SK-N-SH treated with all-trans-retinoic acid at 6 μM for 48 hours (cell line): Measurements from ENCODE around the gene EZR.

Experiments
- ATAC-seq: fragments of 200-7000 bp; cut with Tn5 transposase; 3 replicates; pipeline ENCODE4 v1.9.1; 2020; ENCODE audit warnings: mild to moderate bottlenecking, moderate library complexity
- ARNTL ChIP-seq: fragments of 450-650 bp; formaldehyde crosslinking; IDR thresholded peaks from 2 replicates; pipeline ENCODE4 v1.5.0; 2020; ENCODE audit warnings: low read depth, mild to moderate bottlenecking, moderate library complexity, borderline replicate concordance
- BACH2 ChIP-seq: fragments of 250-450 bp; sonication (Bioruptor Pico); IDR thresholded peaks from 2 replicates; pipeline ENCODE4 v1.9.0; 2021; ENCODE audit warnings: mild to moderate bottlenecking, borderline replicate concordance
- CREB5 ChIP-seq: fragments of 250-450 bp; sonication (Bioruptor Pico); IDR thresholded peaks from 2 replicates; pipeline ENCODE4 v1.5.1; 2020; ENCODE audit warnings: low read depth, mild to moderate bottlenecking, moderate library complexity
- CSDC2 ChIP-seq: fragments of 250-450 bp; sonication (Bioruptor Pico); IDR thresholded peaks from 2 replicates; pipeline ENCODE4 v1.5.0; 2020; ENCODE audit warnings: mild to moderate bottlenecking, moderate library complexity
- CSRNP3 ChIP-seq: fragments of 250-450 bp; sonication (Bioruptor Pico); IDR thresholded peaks from 2 replicates; pipeline ENCODE4 v1.5.1; 2021; ENCODE audit warnings: mild to moderate bottlenecking, moderate library complexity
- ESRRG ChIP-seq: fragments of 250-450 bp; sonication (Bioruptor Pico); IDR thresholded peaks from 2 replicates; pipeline ENCODE4 v1.6.1; 2021; ENCODE audit warnings: mild to moderate bottlenecking
- GLIS3 ChIP-seq: fragments of 250-450 bp; sonication (Bioruptor Pico); IDR thresholded peaks from 2 replicates; pipeline ENCODE4 v1.5.0; 2020; ENCODE audit warnings: mild to moderate bottlenecking, moderate library complexity
- ISL1 ChIP-seq: fragments of 250-450 bp; sonication (Bioruptor Pico); IDR thresholded peaks from 2 replicates; pipeline ENCODE4 v2.1.2; 2022; ENCODE audit warnings: mild to moderate bottlenecking, moderate library complexity
- OSR1 ChIP-seq: fragments of 250-450 bp; sonication (Bioruptor Pico); IDR thresholded peaks from 2 replicates; pipeline ENCODE4 v1.8.0; 2022; ENCODE audit warnings: moderate library complexity, mild to moderate bottlenecking, inconsistent platforms
- PATZ1 ChIP-seq: fragments of 250-450 bp; sonication (Bioruptor Pico); IDR thresholded peaks from 2 replicates; pipeline ENCODE4 v1.8.0; 2020; ENCODE audit warnings: mild to moderate bottlenecking, moderate library complexity, borderline replicate concordance
- POU6F1 ChIP-seq: fragments of 250-450 bp; sonication (Bioruptor Pico); IDR thresholded peaks from 2 replicates; pipeline ENCODE4 v1.8.0; 2021; ENCODE audit warnings: low read depth, mild to moderate bottlenecking, moderate library complexity, borderline replicate concordance
- PPARA ChIP-seq: fragments of 250-450 bp; sonication (Bioruptor Pico); IDR thresholded peaks from 2 replicates; pipeline ENCODE4 v1.5.0; 2020; ENCODE audit warnings: mild to moderate bottlenecking, borderline replicate concordance
- RARB ChIP-seq: fragments of 250-450 bp; sonication (Bioruptor Pico); IDR thresholded peaks from 2 replicates; pipeline ENCODE4 v1.8.0; 2021; ENCODE audit warnings: mild to moderate bottlenecking, moderate library complexity
- TCF4 ChIP-seq: fragments of 250-450 bp; sonication (Bioruptor Pico); IDR thresholded peaks from 2 replicates; pipeline ENCODE4 v1.8.0; 2021; ENCODE audit warnings: mild to moderate bottlenecking, moderate library complexity, borderline replicate concordance
- TOX ChIP-seq: fragments of 250-450 bp; sonication (Bioruptor Pico); IDR thresholded peaks from 2 replicates; pipeline ENCODE4 v1.8.0; 2021; ENCODE audit warnings: mild to moderate bottlenecking, moderate library complexity, borderline replicate concordance
- TSHZ2 ChIP-seq: fragments of 250-450 bp; sonication (Bioruptor Pico); IDR thresholded peaks from 2 replicates; pipeline ENCODE4 v1.5.0; 2020; ENCODE audit warnings: mild to moderate bottlenecking, moderate library complexity
- ZFP3 ChIP-seq: fragments of 250-450 bp; sonication (Bioruptor Pico); IDR thresholded peaks from 2 replicates; pipeline ENCODE4 v1.5.0; 2020; ENCODE audit warnings: mild to moderate bottlenecking, moderate library complexity
- ZNF565 ChIP-seq: fragments of 450-650 bp; formaldehyde crosslinking; conservative IDR thresholded peaks from 2 replicates; pipeline ENCODE4 v1.5.0; 2020; ENCODE audit warnings: low read depth, mild to moderate bottlenecking, moderate library complexity
- ZNF70 ChIP-seq: fragments of 450-650 bp; formaldehyde crosslinking; IDR thresholded peaks from 2 replicates; pipeline ENCODE4 v1.5.0; 2020; ENCODE audit warnings: mild to moderate bottlenecking, moderate library complexity
- ZNF8 ChIP-seq: fragments of 450-650 bp; formaldehyde crosslinking; IDR thresholded peaks from 2 replicates; pipeline ENCODE4 v1.5.0; 2020; ENCODE audit warnings: mild to moderate bottlenecking, moderate library complexity

The EZR gene

GRCh38 chr6:158849899-158850806 is 31.0 kb upstream of the EZR start:
- peak; percentile 84 for ATAC-seq
- TF ChIP-seq ZNF8 (no peak), CSRNP3 (CRISPR knock-in tag) (no peak), TSHZ2 (CRISPR knock-in tag) (no peak), BACH2 (CRISPR knock-in tag) (no peak), ZFP3 (CRISPR knock-in tag) (no peak), RARB (CRISPR knock-in tag) (no peak), ISL1 (CRISPR knock-in tag) (no peak), TOX (CRISPR knock-in tag) (no peak)

- TF ChIP-seq OSR1 (CRISPR knock-in tag) (no peak), TCF4 (CRISPR knock-in tag) (no peak), ZNF8 (no peak), TOX (CRISPR knock-in tag) (no peak), ZNF70 (CRISPR knock-in tag) (no peak), RARB (CRISPR knock-in tag) (no peak), CSDC2 (no peak), ZNF565 (CRISPR knock-in tag) (no peak), PATZ1 (CRISPR knock-in tag) (no peak), GLIS3 (CRISPR knock-in tag) (no peak), ZFP3 (CRISPR knock-in tag) (no peak), CSRNP3 (CRISPR knock-in tag) (no peak), ISL1 (CRISPR knock-in tag) (no peak), CREB5 (CRISPR knock-in tag) (no peak)
- TF ChIP-seq, all 23 proteins: peak for 0
- no peak for ATAC-seq
Measured at GRCh38 chr6:158848490-158848895, 29.3 kb upstream of the EZR start.

GRCh38 chr6:158847786-158848185 is 28.6 kb upstream of the EZR start:
- ATAC-seq: no peak
- TF ChIP-seq PATZ1 (CRISPR knock-in tag) (no peak), BACH2 (CRISPR knock-in tag) (no peak), PPARA (CRISPR knock-in tag) (no peak), ARNTL (CRISPR knock-in tag) (no peak), ESRRG (CRISPR knock-in tag) (no peak), POU6F1 (no peak), CREB5 (CRISPR knock-in tag) (no peak), ZNF565 (CRISPR knock-in tag) (no peak), TCF4 (CRISPR knock-in tag) (no peak)
